ENCODE results near the gene LY9. TPM values are rescaled to one million over a fixed set of nuclear protein-coding genes. Genes with fewer than 3 reads are reported as not detected.

Gene LY9
- total RNA-seq, 2 donors from 2014 or later: 0.41 to 0.71 TPM

DNA sequence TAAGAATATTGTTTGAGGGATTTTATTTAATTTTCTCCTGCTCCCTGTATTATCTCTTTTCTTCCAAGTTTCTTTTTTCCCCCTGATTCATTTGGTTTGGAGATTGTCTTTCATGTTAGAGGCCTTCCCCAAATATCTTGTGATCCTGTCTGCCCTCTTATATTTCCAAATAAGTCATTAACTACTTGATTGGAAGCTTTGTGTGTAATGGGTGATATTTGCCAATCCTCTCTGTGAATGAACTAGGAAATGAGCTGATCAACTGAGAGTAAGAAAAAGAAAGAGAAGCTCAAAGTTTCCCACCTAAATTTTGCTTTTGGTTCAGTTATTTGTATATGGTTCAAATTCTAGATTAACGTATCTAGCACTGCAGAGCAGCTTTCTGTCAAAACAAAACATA, 23.6 kb upstream of the LY9 start:
- peaks cover 0 to 6% of the 10 kb centered on the region in 2 donors for H3K4me1 ChIP-seq (ENCODE audit: control insufficient read depth in 1 of 2, low read depth in 2 of 2)
- H3K27ac ChIP-seq: no peak overlapping the region
- H3K36me3 ChIP-seq: no peaks in the 10 kb centered on the region
- H3K9me3 ChIP-seq: no peaks in the 10 kb centered on the region
- TF ChIP-seq, protein P1, sequence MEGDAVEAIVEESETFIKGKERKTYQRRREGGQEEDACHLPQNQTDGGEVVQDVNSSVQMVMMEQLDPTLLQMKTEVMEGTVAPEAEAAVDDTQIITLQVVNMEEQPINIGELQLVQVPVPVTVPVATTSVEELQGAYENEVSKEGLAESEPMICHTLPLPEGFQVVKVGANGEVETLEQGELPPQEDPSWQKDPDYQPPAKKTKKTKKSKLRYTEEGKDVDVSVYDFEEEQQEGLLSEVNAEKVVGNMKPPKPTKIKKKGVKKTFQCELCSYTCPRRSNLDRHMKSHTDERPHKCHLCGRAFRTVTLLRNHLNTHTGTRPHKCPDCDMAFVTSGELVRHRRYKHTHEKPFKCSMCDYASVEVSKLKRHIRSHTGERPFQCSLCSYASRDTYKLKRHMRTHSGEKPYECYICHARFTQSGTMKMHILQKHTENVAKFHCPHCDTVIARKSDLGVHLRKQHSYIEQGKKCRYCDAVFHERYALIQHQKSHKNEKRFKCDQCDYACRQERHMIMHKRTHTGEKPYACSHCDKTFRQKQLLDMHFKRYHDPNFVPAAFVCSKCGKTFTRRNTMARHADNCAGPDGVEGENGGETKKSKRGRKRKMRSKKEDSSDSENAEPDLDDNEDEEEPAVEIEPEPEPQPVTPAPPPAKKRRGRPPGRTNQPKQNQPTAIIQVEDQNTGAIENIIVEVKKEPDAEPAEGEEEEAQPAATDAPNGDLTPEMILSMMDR (IDR thresholded peaks at IDR 0.05): no peak
- no peaks in the 10 kb centered on the region for H3K27me3 ChIP-seq (replicated peaks; ENCODE audit: insufficient read depth)
- DNase-seq (ENCODE audit: low spot score) (no peak), ATAC-seq (ENCODE audit: insufficient number of reproducible peaks, low FRiP score, low read depth) (no peak)
- no peak overlapping the region for H3K4me3 ChIP-seq

DNA sequence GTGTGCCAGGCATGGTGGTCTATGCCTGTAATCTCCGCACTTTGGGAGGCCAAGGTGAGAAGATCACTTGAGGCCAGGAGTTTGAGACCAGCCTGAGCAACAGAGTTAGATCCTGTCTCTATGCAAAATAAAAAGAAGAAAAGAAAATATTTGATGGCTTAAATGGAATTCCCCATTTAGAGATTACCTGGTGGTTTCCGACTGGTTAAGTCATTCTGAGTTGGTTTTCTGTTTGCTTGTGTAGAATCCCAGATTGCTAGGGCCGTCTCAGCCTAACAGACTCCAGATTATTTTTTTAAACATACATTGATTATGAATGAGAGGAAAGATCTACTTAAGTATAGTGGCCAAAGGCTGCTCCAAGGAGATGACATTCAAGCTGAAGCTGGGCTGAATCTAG, 22.9 kb upstream of the LY9 start:
- TF ChIP-seq, protein P1 (IDR thresholded peaks at IDR 0.05): no peak
- no peaks in the 10 kb centered on the region for H3K27me3 ChIP-seq (replicated peaks; ENCODE audit: insufficient read depth)
- no peak for ATAC-seq (ENCODE audit: insufficient number of reproducible peaks, low FRiP score, low read depth)
- H3K9me3 ChIP-seq: no peaks in the 10 kb centered on the region
- H3K27ac ChIP-seq: no peak overlapping the region
- H3K4me3 ChIP-seq: no peak overlapping the region
- no peak for DNase-seq (ENCODE audit: low spot score)
- H3K4me1 ChIP-seq (ENCODE audit: control insufficient read depth in 1 of 2, low read depth in 2 of 2): peaks cover 0 to under 1% of the 10 kb centered on the region in 2 donors
- no peaks in the 10 kb centered on the region for H3K36me3 ChIP-seq

DNA sequence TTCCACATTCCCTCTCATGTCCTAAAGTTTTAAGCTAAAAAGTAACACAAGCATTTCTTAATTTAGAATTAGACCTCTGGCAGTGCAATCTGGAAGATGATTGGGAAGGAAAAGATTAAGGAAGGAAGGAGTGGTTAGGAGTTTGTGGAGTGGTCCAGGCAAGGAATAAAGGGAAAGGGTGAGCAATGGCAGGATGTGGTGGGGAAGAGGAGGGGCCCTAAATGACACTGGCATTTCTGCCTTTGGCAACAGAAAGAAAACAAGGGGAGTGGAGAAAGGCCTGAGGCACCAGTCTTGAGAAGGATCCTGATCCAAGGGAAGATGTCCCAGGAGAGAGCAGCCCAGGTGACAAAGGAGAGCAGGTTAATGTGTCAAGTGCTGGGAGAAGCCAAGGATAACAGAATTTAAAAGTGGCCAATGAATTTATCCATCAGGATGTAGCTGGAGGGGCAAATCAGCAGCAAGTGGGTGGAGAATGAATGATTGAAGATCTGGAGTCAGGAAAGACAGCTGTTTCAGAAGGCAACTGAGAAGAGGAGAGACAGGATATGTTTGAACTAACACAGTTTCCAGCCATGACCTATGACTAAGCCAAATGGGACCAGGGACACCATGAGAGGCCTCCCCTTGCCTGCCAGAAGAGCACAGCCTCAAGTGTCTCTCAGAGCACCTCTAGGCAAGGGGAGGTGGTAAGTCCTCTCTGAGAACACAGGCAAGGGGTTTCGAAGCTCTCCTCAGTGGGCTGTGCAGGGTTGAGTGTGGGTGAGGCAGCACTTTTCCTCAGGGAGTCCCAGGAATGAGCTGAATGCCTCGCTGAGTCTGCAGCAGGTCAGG, 20.9 kb upstream of the LY9 start:
- H3K27ac ChIP-seq: no peak overlapping the region
- no peak for ATAC-seq (ENCODE audit: insufficient number of reproducible peaks, low FRiP score, low read depth)
- TF ChIP-seq, protein P1 (IDR thresholded peaks at IDR 0.05): no peak
- no peaks in the 10 kb centered on the region for H3K36me3 ChIP-seq
- H3K27me3 ChIP-seq (replicated peaks; ENCODE audit: insufficient read depth): no peaks in the 10 kb centered on the region
- no peak overlapping the region for H3K4me3 ChIP-seq
- DNase-seq (ENCODE audit: low spot score): no peak
- no peaks in the 10 kb centered on the region for H3K4me1 ChIP-seq (ENCODE audit: control insufficient read depth in 1 of 2, low read depth in 2 of 2)
- H3K9me3 ChIP-seq: no peaks in the 10 kb centered on the region

DNA sequence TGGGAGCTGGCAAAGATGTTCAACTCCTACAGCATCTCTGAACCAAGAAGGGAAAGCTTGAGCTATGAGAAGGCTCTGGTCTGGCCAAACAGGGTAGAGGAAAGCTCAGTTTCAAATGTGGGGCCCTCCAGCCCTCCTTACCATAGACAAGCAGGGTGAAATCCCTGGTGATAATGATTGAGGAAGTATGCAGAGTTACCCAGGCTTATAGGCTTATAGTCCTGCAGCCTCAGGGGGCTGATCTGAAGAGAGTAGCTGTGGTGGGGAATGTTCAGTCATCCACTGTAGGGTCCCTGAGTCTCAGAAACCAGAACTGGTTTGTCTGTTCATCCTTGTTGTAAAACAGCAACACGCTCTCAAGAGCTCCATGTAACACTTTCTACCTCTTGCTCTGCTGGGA, 19.8 kb upstream of the LY9 start:
- no peaks in the 10 kb centered on the region for H3K27me3 ChIP-seq (replicated peaks; ENCODE audit: insufficient read depth)
- H3K36me3 ChIP-seq: no peaks in the 10 kb centered on the region
- TF ChIP-seq, protein P1 (IDR thresholded peaks at IDR 0.05): no peak
- H3K4me3 ChIP-seq: no peak overlapping the region
- no peak for ATAC-seq (ENCODE audit: insufficient number of reproducible peaks, low FRiP score, low read depth)
- H3K9me3 ChIP-seq: no peaks in the 10 kb centered on the region
- H3K4me1 ChIP-seq (ENCODE audit: control insufficient read depth in 1 of 2, low read depth in 2 of 2): no peaks in the 10 kb centered on the region
- DNase-seq (ENCODE audit: low spot score): no peak
- H3K27ac ChIP-seq: no peak overlapping the region

DNA sequence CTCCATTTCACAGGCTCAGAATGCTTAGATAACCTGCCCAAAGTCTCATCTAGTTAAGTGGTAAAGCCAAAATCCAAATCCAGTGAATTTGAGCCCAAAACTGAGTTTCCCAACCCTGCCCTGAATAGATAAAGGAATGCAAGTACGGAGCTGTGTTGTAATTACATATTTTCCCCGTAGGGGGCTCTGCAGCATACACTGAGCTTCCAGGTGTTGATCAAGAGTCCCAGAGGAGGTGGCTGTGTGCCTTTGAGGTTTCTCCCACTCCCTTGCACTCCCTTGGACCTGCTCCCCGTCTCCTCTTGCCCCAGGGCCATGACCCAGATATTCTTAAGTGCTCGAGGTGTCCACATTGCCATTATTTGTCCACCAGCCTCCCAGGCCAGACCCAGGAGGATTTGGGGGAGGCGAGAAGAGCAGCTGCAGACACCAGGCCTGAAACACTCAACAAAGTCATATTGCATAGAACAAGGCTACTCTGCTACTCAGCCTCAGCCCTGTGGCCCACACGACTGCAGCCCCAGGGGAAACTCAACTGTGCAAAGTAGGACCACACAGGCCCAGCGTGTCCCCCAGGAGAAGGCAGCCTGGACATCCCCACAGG, 18.4 kb upstream of the LY9 start:
- DNase-seq (ENCODE audit: low spot score) (no peak), ATAC-seq (ENCODE audit: insufficient number of reproducible peaks, low FRiP score, low read depth) (no peak)
- TF ChIP-seq, protein P1 (IDR thresholded peaks at IDR 0.05): no peak

More for the DNA sequence above, 18.4 kb upstream of the LY9 start:
- Histone ChIP-seq H3K27me3 (replicated peaks; ENCODE audit: insufficient read depth) (no peaks in the 10 kb centered on the region), H3K4me1 (ENCODE audit: control insufficient read depth in 1 of 2, low read depth in 2 of 2) (no peaks in the 10 kb centered on the region), H3K27ac (no peak overlapping the region), H3K4me3 (no peak overlapping the region), H3K9me3 (no peaks in the 10 kb centered on the region), H3K36me3 (no peaks in the 10 kb centered on the region)

Measured in thoracic aorta (tissue), 2 donors.